CD4-positive, alpha-beta T cell (primary cell): ENCODE results near the gene GAL3ST1. TPM values are rescaled to one million over a fixed set of nuclear protein-coding genes. Genes with fewer than 3 reads are reported as not detected.
"Not testable (repeated sequence)": the region's sequence is repeated elsewhere in the genome, so short reads cannot be mapped to it uniquely, and the experiment has no call there.

Source experiments
- ATAC-seq: fragments of 200-7000 bp; cut with Tn5 transposase; one replicate; pipeline ENCODE4 v1.10.0; 2022; ENCODE audit warnings: mild to moderate bottlenecking; ENCODE audit not compliant: poor library complexity
- CTCF ChIA-PET: fragments of 350-600 bp; sonication (Branson Sonifier 250); formaldehyde crosslinking; loops from one replicate; lab custom pipeline; 2021; ENCODE audit warnings: antibody characterized with exemption, inconsistent platforms; lab: Charles Lee
- POLR2A ChIA-PET: fragments of 350-600 bp; sonication (Branson Sonifier 250); formaldehyde crosslinking; loops from one replicate; lab custom pipeline; 2021; ENCODE audit warnings: antibody characterized with exemption, inconsistent platforms; lab: Charles Lee
- DNase-seq, 14 experiments: peaks; one replicate each; pipeline ENCODE4 v3.0.0-alpha.2; 2013 to 2020; ENCODE audit warnings: mixed read lengths in 2 of 14
- H3K27ac ChIP-seq, 2 donors: one replicate each; pipeline versions ENCODE4 v1.5.1 to v1.7.0; 2013; ENCODE audit warnings: low read length in 2 of 2, low read depth in 1 of 2, mild to moderate bottlenecking in 1 of 2
- H3K27me3 ChIP-seq, 2 experiments: 1 replicate in 1 of 2; 2 replicates in 1 of 2; pipeline versions ENCODE4 v1.6.1 to v1.7.0; 2013; ENCODE audit warnings: low read length in 2 of 2, control low read depth in 1 of 2, mild to moderate bottlenecking in 1 of 2, moderate library complexity in 1 of 2; ENCODE audit not compliant: insufficient read depth in 2 of 2, control insufficient read depth in 1 of 2
- H3K36me3 ChIP-seq: one replicate; pipeline ENCODE4 v1.6.1; 2013; ENCODE audit warnings: low read length, control low read depth; ENCODE audit not compliant: insufficient read depth
- H3K4me1 ChIP-seq: one replicate; pipeline ENCODE4 v1.6.1; 2013; ENCODE audit warnings: low read length, control low read depth; ENCODE audit not compliant: insufficient read depth
- H3K4me3 ChIP-seq: one replicate; pipeline ENCODE4 v1.5.1; 2013; ENCODE audit warnings: mild to moderate bottlenecking, low read length, moderate library complexity
- H3K9me3 ChIP-seq, 2 experiments: 1 replicate in 1 of 2; 2 replicates in 1 of 2; pipeline versions ENCODE4 v1.6.1 to v1.7.0; 2013; ENCODE audit warnings: low read length in 2 of 2, mild to moderate bottlenecking in 2 of 2, control low read depth in 1 of 2, moderate library complexity in 1 of 2; ENCODE audit not compliant: control insufficient read depth in 1 of 2, insufficient read depth in 1 of 2
- H3K27ac Mint-ChIP-seq: one replicate; pipeline ENCODE4 v1.8.0; 2020; ENCODE audit warnings: mixed read lengths
- H3K27me3 Mint-ChIP-seq: one replicate; pipeline ENCODE4 v1.8.0; 2021; ENCODE audit warnings: mixed read lengths
- H3K36me3 Mint-ChIP-seq: one replicate; pipeline ENCODE4 v1.8.0; 2021; ENCODE audit warnings: low read depth, mixed read lengths
- H3K4me1 Mint-ChIP-seq: one replicate; pipeline ENCODE4 v1.8.0; 2021; ENCODE audit warnings: low read depth, mixed read lengths
- H3K4me3 Mint-ChIP-seq: one replicate; pipeline ENCODE4 v1.8.0; 2020; ENCODE audit warnings: mild to moderate bottlenecking, mixed read lengths
- H3K9me3 Mint-ChIP-seq: one replicate; pipeline ENCODE4 v1.8.0; 2020; ENCODE audit warnings: mixed read lengths
- CTCF ChIP-seq: fragments of 200-600 bp; IDR thresholded peaks from one replicate; pipeline ENCODE4 v1.8.0; 2022; ENCODE audit warnings: antibody characterized with exemption, mild to moderate bottlenecking
- intact Hi-C, 2 experiments: fragments of 100-400 bp; cut with DNase I in 1 of 2; cut with micrococcal nuclease in 1 of 2; formaldehyde crosslinking; loops; one replicate each; pipeline versions ENCODE4 v1.15.1 to v1.9.0; 2023 to 2025; cut with DNase I, micrococcal nuclease
- total RNA-seq, 174 experiments: library from RNA in 2 of 174; stranded (reverse) in 2 of 174; gene quantifications; one replicate each; pipeline ENCODE4 v1.2.3 and lab custom pipeline; 2021 to 2026

The GAL3ST1 gene
- total RNA-seq, 2 experiments from 2014 or later: not detected

- no peak overlapping the region for H3K4me3 Mint-ChIP-seq
- ATAC-seq (no peak), DNase-seq (no peak)
- H3K27ac Mint-ChIP-seq: no peak overlapping the region
- no peaks in the 10 kb centered on the region for H3K36me3 Mint-ChIP-seq
- Histone ChIP-seq H3K27ac (no peak overlapping the region), H3K9me3 (no peaks in the 10 kb centered on the region), H3K4me1 (peaks cover 6% of the 10 kb centered on the region), H3K36me3 (no peaks in the 10 kb centered on the region), H3K4me3 (no peak overlapping the region), H3K27me3 (no peaks in the 10 kb centered on the region)
- CTCF ChIA-PET: no interaction called here
- H3K4me1 Mint-ChIP-seq: no peaks in the 10 kb centered on the region
- no peaks in the 10 kb centered on the region for H3K27me3 Mint-ChIP-seq
- POLR2A ChIA-PET: no interaction called here
- intact Hi-C loops: loop anchor here in 1 of 2 experiments (10.0 kb wide), 3 partner anchors 888 to 1348 kb away; partner anchors contain the start of genes DEPDC5, EIF4ENIF1, PRR14L and YWHAH
- no peaks in the 10 kb centered on the region for H3K9me3 Mint-ChIP-seq
- no peak for TF ChIP-seq CTCF
These were observed 22.4 kb upstream of the GAL3ST1 start for GRCh38 chr22:30596886-30597285.

GRCh38 chr22:30596199-30596598, 21.7 kb upstream of the GAL3ST1 start:
- ChIA-PET CTCF (interaction anchor here (1.2 kb wide), 1 partner anchor 10 kb away, joined by 3 read pairs; no protein-coding TSS in a partner anchor), POLR2A (no interaction called here)
- no peaks in the 10 kb centered on the region for H3K27me3 Mint-ChIP-seq
- H3K27me3 ChIP-seq: no peaks in the 10 kb centered on the region
- no peak overlapping the region for H3K4me3 Mint-ChIP-seq
- no peak for TF ChIP-seq CTCF
- H3K4me1 ChIP-seq: peaks cover 8% of the 10 kb centered on the region
- no peaks in the 10 kb centered on the region for H3K9me3 Mint-ChIP-seq
- no peak overlapping the region for H3K4me3 ChIP-seq
- H3K9me3 ChIP-seq: no peaks in the 10 kb centered on the region
- no peak overlapping the region for H3K27ac Mint-ChIP-seq
- ATAC-seq (no peak), DNase-seq (no peak)
- H3K27ac ChIP-seq: no peak overlapping the region
- no peaks in the 10 kb centered on the region for H3K36me3 ChIP-seq
- H3K36me3 Mint-ChIP-seq: no peaks in the 10 kb centered on the region
- H3K4me1 Mint-ChIP-seq: no peaks in the 10 kb centered on the region
- intact Hi-C loops: loop anchor here in 1 of 2 experiments (10.0 kb wide), 3 partner anchors 889 to 1349 kb away; partner anchors contain the start of genes DEPDC5, EIF4ENIF1, PRR14L and YWHAH

GRCh38 chr22:30592360-30592713, 17.9 kb upstream of the GAL3ST1 start:
- ChIA-PET POLR2A (interaction anchor here (1.2 kb wide), 1 partner anchor 15 kb away, joined by 5 read pairs; no protein-coding TSS in a partner anchor), CTCF (interaction anchor here (1.9 kb wide), 1 partner anchor 42 kb away, joined by 9 read pairs; no protein-coding TSS in a partner anchor)
- not testable (repeated sequence) for H3K27me3 Mint-ChIP-seq, H3K27ac Mint-ChIP-seq, H3K9me3 Mint-ChIP-seq, H3K9me3 ChIP-seq, DNase-seq, H3K4me1 Mint-ChIP-seq, ATAC-seq, H3K27me3 ChIP-seq, H3K4me3 Mint-ChIP-seq
- peaks cover 16% of the 10 kb centered on the region for H3K4me1 ChIP-seq
- peaks cover 32% of the 10 kb centered on the region for H3K36me3 Mint-ChIP-seq
- intact Hi-C loops: loop anchor here in 1 of 2 experiments (1.0 to 10.0 kb wide), 7 partner anchors 43 to 1352 kb away; partner anchors contain the start of genes DEPDC5, DUSP18, EIF4ENIF1 and MORC2
- peaks cover 23% of the 10 kb centered on the region for H3K36me3 ChIP-seq
- peak overlapping the region in 1 of 2 donors; percentile 97 for H3K27ac ChIP-seq
- H3K4me3 ChIP-seq: peak overlapping the region; percentile 96
